Measurements from ENCODE around the gene VSIG8.

DNA sequence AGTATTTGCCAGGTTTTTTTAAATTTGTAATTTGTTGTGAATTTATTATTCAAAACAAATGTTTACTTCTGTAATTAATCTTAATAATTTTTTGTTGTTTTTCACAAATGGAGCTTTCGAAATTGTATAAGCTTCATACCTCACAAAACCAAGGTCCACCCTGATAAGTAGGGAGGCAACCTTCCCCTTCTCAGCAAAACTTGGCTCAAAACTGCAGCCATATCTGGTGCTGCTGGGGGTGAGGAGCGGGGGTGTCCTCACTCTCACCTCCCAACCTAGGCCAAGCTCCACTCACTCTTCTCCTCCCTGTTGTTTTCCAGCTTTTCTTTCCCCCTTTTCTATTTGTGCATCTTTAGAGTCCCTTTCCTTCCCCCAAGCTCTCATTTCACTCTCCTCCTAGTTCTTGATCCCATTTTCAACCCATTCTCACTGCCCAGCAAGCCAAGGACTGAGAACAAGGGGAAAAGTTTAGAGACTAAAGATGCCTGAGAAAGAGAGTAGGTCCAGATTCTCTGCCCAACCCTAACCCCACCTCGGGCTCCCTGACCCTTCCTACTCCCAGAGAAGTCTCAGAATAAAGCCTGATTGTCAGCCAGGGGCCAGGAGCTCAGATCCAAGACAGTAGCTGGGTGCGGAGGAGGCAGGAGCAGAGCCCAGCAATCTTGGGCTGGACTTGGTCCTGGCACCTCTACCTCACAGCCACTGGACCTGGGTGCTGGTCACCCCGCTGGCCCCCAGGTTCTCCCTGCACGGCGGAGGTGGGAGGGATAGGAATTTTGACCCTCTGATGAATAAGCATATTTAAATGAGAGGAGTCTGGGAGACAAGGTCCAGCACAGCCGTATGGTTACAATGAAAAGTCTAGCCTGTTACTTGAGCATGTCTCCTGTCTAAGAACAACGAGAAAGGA is 45.8 kb upstream of the VSIG8 start:
- TF ChIP-seq, protein P1, sequence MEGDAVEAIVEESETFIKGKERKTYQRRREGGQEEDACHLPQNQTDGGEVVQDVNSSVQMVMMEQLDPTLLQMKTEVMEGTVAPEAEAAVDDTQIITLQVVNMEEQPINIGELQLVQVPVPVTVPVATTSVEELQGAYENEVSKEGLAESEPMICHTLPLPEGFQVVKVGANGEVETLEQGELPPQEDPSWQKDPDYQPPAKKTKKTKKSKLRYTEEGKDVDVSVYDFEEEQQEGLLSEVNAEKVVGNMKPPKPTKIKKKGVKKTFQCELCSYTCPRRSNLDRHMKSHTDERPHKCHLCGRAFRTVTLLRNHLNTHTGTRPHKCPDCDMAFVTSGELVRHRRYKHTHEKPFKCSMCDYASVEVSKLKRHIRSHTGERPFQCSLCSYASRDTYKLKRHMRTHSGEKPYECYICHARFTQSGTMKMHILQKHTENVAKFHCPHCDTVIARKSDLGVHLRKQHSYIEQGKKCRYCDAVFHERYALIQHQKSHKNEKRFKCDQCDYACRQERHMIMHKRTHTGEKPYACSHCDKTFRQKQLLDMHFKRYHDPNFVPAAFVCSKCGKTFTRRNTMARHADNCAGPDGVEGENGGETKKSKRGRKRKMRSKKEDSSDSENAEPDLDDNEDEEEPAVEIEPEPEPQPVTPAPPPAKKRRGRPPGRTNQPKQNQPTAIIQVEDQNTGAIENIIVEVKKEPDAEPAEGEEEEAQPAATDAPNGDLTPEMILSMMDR (IDR thresholded peaks at IDR 0.05; ENCODE audit: low read depth, low read length): no peak
- no peak for TF ChIP-seq EZH2phosphoT487 (IDR thresholded peaks at IDR 0.05; ENCODE audit: low read depth)

All from OCI-LY3 (cell line).